HG03565 (cell line): ENCODE measurements around the gene TIMM23.

ENCODE experiments used
- ATAC-seq: cut with Tn5 transposase; IDR thresholded peaks from one replicate; pipeline ENCODE4 v1.9.1; 2021; ENCODE audit warnings: mild to moderate bottlenecking, moderate library complexity; ENCODE audit not compliant: unreplicated experiment

Gene TIMM23

GRCh38 chr10:46052057-46052790, 79.9 kb downstream of the TIMM23 start:
- ATAC-seq: no peak

- ATAC-seq: no peak
Observed at GRCh38 chr10:46052791-46053375, 80.6 kb downstream of the TIMM23 start.
